NCI-H2227 treated with DMSO at 0.1 percent for 48 hours (cell line): ENCODE data around the gene CREB5.
"Not testable (repeated sequence)": the region's sequence is repeated elsewhere in the genome, so short reads cannot be mapped to it uniquely, and the experiment has no call there.

ENCODE experiments used
- DNase-seq: peaks from one replicate; lab custom pipeline; 2025; lab: John Stamatoyannopoulos, UW

The CREB5 gene, protein sequence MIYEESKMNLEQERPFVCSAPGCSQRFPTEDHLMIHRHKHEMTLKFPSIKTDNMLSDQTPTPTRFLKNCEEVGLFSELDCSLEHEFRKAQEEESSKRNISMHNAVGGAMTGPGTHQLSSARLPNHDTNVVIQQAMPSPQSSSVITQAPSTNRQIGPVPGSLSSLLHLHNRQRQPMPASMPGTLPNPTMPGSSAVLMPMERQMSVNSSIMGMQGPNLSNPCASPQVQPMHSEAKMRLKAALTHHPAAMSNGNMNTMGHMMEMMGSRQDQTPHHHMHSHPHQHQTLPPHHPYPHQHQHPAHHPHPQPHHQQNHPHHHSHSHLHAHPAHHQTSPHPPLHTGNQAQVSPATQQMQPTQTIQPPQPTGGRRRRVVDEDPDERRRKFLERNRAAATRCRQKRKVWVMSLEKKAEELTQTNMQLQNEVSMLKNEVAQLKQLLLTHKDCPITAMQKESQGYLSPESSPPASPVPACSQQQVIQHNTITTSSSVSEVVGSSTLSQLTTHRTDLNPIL

DNA sequence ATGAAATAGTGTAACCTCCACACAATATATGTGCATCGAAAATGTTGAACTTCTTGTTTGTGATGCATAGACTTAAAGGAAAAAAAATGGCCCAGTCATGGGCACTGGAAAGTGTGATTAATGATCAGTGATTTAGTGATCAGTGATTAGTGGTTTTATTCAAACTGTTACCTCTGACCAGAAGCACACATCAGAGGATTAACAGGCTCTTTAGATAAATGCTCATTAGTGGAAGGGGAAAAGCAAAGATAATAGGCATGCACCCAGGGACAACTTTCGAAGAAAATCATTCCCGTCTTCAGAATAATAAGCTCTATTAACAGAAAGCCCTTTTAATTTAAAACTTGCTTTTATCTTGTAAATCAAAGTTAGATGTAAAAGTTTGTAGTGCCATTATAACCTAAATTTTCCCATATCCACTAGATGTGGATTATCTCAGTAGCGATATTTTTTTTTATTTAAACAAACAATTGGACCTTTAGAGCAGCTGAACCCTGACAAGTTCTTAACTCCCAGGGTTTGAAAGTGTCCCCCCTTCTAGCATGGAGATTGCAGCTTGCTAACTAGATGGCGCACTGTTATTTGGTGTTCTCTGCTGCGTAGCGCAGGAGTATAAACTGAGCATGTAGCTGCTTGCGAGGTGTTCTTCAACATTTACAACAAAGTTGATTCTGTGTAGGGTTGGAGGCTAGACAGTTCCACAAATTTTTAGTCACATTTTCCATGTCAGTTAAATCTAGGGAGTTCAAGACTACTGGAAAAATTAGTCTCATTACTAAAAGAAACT is at the start of gene CREB5:
TSS of gene CREB5 (plus strand) at position 643 of the 787 bp plus-strand sequence. CDS start 397 bp downstream, outside the sequence.
- DNase-seq: no peak

DNA sequence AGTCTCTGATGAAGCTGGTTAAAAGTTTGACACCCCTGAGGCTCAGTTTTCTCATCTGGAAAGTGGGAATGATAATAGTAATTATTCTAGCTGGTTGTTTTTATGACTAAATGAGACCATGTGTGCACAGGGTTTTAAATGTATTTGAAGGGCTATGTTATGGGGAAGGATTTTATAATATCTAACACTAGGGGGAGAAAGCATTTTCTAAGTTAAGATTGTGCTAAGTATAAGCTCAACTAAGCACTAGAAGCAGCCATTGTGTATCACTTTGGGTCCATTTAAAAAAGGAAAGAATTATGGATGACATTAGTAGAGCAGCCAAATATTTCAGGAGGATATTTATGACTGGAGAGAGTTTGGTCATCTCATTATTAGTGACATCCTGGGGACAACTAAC is 49.5 kb upstream of the CREB5 start:
- DNase-seq: no peak

DNA sequence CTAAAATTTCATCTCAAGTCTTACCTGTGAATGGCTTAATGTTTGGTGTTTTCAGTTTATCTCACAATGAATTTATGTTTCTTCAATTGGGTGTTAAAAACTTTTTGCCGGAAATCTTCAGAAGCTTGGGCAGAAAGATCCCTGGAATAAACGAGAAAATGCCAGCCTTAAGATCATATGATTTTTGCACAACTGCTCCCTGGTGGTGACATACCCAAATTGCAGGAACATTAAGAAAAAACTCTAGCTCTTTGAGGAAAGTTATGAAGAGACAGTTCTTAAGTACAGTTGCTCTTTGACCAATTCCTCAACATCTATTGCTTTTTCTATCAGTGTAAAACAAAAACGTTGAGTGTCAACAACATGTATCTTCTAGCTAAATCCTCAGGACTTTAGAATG is 48.2 kb upstream of the CREB5 start:
- DNase-seq: no peak

DNA sequence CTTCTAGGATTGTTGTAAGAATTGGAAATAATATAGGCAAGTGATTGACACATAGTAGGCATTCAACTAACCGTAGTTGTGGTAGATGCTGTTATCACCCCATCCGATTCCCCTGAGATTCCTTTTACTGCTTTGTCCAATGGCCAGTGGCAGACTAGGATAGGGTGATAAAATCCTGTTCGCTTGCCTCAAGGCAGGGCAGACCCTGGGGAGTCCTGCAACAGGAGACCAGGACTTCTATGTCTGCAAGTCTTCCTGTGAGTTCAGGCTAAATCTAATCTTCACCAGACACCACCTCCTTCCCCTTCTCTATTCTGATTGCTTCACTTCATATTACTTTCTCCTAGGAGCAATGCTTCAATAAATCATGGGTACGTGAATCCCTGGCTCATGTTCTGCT is 42.8 kb upstream of the CREB5 start:
- DNase-seq: no peak

DNA sequence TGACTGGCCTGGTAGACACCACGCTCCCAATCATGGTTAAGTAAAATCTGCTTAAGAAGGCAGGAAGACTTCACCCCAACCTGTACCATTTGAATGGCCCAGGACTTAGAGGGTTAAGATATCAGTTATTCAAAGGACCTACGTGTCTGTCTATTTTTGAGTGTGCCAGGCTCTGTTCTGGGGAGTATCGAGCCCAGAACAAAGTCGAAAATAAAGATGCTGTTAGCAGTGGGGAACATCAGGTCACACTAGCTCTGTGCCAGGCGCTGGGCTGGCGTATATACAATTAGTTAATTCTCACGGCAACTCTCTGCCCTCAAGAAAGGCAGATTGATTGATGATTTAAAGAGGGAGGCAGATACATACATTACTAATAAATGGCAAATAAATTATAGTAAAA is 40.5 kb upstream of the CREB5 start:
- no peak for DNase-seq

DNA sequence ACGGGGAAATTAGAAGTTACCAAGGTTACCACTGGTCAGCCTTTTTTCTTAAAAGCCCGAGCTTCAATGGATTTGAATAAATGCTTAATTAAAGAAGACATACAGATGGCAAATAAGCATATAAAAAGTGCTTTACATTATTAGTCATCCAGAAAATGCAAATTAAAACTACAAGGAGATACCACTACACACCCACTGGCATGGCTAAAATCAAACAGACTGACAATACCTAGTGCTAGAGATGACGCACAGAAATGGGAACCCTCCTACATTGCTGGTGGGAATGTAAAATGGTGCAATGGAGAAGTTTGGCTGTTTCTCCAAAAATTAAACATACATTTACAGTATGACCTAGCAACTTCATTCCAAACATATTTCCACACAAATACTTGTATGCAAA is 38.3 kb upstream of the CREB5 start:
- DNase-seq: no peak

DNA sequence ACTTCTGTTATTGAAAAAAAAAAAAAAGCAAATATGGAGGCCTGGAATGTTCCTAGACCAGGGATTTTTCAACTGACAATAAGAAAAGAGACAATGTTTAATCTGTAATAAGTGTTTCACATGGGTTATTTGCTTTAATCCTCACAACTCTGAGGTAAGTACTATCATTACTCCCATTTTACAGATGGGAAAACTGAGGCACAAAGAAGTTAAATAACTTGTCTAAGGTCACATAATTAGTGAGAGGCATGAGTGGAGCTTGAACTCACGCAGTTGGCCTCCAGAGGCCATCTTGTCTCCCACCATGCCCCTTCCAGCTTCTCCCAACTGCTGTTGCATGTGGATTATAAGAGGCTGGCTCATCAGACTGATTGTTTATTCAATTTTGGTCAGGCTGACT is 36.6 kb upstream of the CREB5 start:
- no peak for DNase-seq

DNA sequence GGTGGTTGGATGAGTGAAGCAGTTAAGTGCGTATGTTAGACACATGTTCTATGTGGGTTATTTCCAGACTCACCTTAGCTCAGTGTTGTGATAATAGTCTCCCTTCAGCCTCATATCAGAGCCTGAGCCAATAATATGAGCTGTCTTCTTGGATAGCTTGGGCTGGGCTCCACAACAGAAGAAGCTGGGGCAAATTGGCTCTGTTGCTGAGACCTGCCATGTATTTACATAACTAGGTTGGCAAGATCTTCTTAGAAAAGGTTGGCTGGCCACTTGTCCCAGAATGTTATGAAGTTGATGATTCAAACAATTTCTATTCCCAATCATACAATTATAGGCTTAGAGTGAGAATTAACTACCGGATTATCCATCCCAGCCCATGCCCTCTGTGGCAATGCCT is 35.7 kb upstream of the CREB5 start:
- no peak for DNase-seq

DNA sequence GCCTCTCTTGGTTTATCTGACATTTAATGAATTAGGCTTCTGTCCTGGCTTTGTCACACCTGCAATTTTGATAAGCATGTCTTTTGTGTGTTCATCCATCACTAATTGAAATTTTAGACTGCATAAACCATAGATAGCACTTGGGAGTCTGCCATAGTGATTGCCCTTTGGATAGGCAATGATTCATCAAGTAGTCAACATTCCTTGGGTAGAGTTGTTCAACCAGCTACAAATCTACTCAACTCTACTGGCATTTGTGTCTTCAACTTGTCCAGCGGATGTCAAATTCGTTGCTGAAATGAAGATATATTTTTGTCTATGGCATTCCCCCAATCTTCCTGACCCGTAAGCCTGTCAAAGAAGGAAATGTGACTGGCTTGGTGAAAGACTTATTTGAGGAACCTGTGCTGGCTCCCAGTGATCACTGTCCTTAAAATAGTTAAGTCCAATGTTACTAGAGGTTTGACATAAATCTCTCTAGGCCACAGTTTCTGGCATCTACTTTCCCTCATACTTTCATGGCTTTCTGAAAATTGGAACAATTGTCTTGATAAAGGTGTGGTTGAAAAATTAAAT is 33.7 kb upstream of the CREB5 start:
- DNase-seq: no peak

DNA sequence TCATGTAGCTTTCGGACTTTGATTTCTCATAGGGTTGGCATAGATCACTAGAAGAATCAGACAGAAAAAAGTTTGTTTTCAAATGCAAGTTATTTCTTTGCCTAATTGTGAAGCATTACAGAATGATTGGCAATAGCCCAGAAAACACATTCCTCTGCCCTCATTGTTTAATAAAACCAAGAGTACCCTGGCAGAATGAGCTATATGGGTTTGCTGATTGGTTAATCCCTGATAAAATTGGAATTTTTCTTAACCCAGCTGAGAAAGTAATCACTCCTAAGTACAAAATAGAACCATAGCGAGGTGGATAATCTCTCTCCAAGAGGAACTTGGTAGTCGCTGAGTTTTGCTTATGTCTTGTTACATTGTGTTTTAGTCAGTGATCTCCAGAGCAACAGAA is 30.9 kb upstream of the CREB5 start:
- DNase-seq: no peak

DNA sequence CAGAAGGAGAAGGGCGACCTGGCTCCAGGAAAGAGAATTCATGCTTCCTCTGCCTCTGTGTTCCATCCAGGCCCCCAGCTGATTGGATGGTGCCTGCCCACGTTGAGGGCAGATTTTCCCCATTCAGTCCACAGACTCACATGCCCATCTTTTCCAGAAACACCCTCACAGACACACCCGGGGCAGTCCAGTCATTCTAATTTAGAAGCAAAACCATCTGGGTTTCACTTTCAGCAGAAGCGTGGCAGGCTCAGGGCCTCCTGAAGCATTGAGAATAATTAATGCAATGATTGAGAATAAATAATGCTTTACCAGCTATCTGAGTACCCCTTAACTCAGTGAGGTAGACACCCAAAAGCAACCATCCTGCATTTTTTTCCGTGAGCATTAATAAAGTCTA is 30.2 kb upstream of the CREB5 start:
- DNase-seq: no peak

DNA sequence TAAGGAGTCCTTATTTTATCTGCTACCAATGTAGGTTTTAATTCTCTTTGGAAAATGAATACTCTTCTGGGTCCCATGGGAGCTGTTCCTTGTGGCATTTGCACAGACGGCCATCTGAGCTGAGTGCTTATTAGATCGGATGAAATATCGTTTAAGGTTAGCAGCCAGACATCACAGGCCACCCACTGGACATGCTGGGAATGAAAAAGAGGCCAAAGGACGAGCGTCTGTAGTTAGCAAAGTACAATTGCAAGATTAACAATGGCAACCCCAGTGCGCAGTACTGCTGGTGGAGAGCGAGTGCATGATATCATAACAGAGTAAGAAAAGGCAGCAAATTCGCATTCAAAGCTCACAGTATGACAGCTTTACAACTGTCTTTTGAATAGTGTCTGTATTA is 28.3 kb upstream of the CREB5 start:
- no peak for DNase-seq

DNA sequence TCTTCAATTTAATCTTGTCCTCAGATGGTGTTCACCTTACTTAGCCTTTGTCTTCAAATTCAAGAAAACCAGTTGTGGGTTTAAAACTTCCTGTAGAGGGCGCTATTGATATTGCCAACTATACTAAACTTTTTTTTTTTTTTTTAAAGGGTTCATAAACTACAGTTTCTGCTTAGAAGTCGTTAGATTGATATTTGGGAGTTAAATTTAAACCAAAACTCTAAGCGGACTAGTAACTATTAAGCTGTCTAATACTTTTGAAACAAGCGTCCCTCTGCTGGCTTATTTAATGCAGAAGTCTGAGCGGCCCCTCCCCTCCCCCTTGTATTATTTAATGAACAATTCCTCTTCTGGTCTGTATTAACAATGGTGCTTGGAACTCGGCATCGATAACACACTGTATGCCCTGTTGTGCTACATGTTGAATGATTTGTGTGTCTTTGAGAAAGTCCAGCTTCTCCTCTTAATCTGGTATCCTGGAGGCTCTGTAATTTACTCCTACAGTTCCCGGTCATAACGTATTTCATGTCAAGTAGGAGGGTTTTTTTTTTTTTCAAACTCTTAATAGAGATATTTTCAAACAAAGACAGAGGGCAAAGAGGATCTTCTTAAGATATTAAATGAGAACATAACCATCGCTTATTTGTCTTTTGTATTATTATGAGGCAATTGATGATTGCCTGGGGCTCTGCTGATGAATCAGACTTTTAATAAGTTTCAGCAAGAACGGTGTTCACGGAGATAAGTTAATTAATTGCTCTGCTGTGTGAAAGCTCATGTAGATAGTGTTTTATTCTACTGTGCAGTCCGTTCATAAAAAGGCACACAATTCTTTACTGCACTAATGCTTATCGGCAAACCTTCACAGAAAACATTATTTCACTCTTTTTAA is 22.6 kb upstream of the CREB5 start:
- peak; percentile 67 for DNase-seq

DNA sequence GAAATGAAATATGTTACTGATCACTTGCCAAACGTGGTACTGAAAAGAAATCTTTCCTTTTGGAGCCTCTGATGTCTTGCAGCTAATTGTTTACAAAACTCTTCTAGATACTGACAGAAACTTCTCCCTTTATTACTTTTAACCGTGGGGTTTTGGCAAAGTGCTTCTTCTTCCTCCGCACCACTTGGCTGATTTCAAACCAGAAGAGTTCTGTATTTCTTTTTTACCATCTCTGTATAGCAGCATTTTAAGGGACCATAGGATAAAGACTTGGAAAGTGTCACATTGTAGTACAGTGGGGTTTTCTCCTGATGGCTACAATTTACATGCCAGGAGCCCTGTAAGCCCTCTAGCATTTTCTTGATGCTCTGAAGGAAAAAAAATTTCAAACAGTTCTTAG is 21.9 kb upstream of the CREB5 start:
- DNase-seq: no peak

DNA sequence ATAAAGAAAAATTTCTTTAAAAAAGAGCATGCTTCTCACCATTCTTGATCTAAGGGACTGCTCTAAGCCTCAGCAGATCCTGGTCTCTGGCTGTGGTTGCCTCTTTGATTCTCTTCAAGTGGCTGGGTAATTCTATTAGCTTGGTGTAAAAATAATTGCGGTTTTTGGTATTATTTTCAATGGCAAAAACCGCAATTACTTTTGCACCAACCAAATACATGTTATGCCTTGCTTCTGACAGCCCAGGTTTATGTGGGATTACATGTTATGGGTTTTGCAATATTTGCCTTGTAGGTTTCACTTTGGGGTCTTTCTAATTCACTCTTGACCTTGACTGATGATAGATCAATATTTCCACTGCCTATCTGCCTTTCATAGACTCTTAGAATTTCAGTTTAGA is 20.0 kb upstream of the CREB5 start:
- DNase-seq: no peak

DNA sequence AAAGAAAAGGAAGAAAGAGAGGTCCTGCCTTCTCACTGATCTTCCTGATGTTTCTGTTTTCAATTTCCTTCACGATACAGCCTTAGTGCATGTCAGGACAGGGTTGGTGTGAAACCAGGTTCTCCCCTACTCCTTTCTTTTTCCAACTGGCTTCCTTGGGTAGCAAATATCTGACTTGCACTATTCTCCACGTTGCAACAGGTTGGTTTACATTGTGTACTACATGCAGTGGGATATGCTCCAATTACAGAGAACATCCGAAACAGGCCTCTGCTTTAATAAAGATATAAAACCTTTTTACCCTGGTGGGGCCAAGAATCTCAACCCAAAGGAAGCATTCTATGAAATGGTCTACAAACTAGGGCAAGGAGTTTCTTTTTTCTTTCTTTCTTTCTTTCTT is 16.9 kb upstream of the CREB5 start:
- no peak for DNase-seq

DNA sequence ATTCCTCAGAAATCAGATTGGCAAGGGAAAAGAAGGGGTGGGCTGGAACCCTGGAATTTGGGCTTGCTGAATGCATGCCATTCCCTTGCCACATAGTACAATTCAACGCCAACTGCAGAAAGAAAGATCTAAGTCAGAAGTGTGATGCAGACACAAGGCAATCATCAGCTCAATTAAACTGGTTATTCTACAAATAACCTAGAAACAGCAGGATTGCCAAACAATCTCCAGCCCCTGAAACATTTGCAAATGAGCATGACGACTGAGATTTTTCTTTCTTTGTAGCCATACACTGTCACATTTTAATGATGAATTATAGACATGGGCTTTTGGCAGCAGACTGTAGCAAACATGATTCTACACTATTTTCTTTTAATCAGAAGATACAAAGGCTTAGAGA is 16.5 kb upstream of the CREB5 start:
- DNase-seq: no peak

DNA sequence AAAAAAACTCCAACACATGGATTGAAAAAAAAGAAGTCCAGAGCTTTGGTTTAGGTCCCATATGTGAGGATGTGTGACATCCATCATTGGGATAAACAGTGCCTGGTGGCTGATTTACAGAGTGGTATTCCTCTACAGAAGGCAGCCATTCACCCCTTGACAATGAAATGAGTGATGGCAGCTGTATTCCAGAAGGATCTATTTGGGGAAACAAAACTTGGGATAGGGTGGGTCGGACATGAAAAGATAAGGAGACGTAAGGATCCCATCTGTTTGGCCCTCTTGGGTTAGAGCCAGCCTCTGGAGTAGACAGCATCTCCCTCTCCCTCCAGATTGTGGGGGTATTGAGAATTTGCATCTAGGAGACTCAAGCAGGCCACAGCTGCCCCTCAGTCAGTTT is 15.2 kb upstream of the CREB5 start:
- no peak for DNase-seq

DNA sequence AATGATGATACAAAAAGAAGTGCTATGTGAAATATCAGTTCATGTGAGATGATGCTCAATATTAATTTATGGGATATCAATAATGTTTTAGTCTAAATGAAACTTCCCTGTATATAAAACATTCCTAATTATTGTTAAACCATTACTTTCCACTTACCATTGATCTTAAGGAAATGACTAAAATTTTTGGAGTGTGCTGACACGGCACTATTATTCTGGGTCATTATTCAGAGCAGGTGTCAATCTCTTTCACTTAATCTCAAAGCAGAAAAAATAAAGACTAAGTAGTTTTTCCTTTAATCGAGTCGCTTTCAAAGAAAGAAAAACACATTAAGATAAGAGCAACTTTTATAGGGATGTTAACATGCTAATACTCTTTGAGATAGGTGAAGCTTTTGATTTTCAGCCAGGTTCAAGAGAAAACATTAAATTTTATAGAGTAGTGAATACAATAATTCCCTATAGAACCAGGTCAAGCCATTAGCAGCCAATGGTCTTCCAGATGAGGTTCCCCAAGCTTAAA is 11.4 kb upstream of the CREB5 start:
- no peak for DNase-seq

DNA sequence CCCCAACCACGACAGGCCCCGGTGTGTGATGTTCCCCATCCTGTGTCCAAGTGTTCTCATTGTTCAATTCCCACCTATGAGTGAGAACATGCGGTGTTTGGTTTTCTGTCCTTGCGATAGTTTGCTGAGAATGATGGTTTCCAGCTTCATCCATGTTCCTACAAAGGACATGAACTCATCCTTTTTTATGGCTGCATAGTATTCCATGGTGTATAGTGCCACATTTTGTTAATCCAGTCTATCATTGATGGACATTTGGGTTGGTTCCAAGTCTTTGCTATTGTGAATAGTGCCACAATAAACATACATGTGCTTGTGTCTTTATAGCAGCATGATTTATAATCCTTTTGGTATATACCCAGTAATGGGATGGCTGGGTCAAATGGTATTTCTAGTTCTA is 10.8 kb upstream of the CREB5 start:
- not testable (repeated sequence) for DNase-seq

DNA sequence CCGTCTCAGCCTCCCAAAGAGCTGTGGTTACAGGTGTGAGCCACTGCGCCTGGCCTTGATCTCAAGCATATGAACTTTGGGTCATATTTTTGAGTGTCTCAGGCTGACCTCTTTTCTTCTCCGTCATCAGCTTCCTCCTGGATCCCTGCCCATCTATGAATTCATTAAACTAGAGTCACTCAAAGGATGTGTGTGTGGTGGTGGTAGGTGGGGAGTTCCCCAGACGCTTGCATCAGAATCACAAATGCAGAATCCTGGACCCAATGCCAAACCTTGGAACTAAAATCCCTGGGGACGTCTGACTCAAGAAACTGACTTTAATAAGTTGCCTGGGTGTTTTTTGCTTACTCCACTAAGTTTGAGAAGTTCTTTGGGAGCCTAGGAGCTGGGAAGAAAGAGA is 6.7 kb upstream of the CREB5 start:
- DNase-seq: no peak

DNA sequence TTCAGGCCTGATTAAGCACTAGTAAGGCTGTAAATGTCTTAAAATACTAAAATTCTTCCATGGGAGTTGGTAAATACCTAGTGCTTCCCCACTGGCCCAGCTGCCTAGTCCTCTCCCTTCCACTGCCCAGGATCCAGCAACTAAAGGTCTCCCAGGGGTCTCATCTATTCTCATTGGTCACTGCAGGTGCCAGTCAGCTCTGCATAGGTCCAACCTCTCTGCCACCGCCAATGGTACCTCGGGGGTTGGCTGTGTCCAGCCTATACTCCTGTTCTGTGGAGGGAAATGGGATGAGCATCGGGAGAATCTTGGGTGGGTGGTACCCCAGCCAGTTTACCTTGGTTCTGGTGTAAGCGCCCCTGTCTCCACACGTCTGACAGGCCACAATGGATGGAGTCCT is 6.1 kb upstream of the CREB5 start:
- DNase-seq: no peak
